Fibroblast of mammary gland (primary cell): ENCODE results near the gene TSPAN6.
A peak's percentile ranks its signal among the peaks of the same experiment; 100 is the strongest.

Experiments used
- DNase-seq: peaks from one replicate; pipeline ENCODE4 v3.0.0-alpha.2; 2010; ENCODE audit warnings: low read depth
- H3K4me3 ChIP-seq: 2 replicates; pipeline ENCODE4 v1.5.1; 2011; ENCODE audit warnings: low read depth, mild to moderate bottlenecking, low read length, moderate library complexity; ENCODE audit not compliant: control insufficient read depth
- CTCF ChIP-seq: conservative IDR thresholded peaks from 2 replicates; pipeline ENCODE4 v1.5.1; 2011; ENCODE audit warnings: low read depth, low read length, inconsistent platforms; ENCODE audit not compliant: control insufficient read depth, insufficient read depth

Gene TSPAN6

GRCh38 chrX:100642290-100642689, 5.7 kb upstream of the TSPAN6 start:
- no peak for TF ChIP-seq CTCF

GRCh38 chrX:100635989-100636320, 651 bp downstream of the TSPAN6 start:
- peak overlapping the region; percentile 68 for H3K4me3 ChIP-seq
- no peak for TF ChIP-seq CTCF
- no peak for DNase-seq

More at GRCh38 chrX:100642290-100642689, 5.7 kb upstream of the TSPAN6 start:
- no peak overlapping the region for H3K4me3 ChIP-seq
- no peak for DNase-seq

DNA sequence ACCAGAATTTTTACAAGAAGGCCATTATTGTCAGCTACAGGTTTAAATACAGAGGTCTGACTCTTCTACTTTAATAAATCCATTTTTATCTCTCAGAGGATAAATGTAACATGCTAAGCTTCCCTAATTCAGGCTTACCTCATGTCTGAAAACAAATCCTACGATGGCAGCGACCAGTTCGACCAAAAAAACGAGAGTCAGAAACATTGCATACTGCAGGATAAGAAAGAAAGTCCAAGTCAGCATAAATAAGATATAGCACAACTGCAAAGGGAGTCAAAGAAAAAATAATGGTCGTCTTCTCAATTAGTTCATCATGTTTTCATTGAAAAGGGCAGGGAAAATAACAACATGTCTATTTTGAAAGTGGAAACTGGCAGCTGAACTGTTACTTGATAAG, 1.6 kb downstream of the TSPAN6 start:
- no peak overlapping the region for H3K4me3 ChIP-seq
- TF ChIP-seq CTCF: no peak
- DNase-seq: no peak

- peak; percentile 37 for DNase-seq
- no peak for TF ChIP-seq CTCF
- H3K4me3 ChIP-seq: no peak overlapping the region
Measured at GRCh38 chrX:100625985-100626491, 10.6 kb downstream of the TSPAN6 start.

GRCh38 chrX:100623001-100623400, 13.6 kb downstream of the TSPAN6 start:
- H3K4me3 ChIP-seq: no peak overlapping the region
- TF ChIP-seq CTCF: no peak
- no peak for DNase-seq

- peak; percentile 75 for DNase-seq
- TF ChIP-seq CTCF: peak; percentile 77
- no peak overlapping the region for H3K4me3 ChIP-seq
Measured at GRCh38 chrX:100615005-100615404, 21.6 kb downstream of the TSPAN6 start.

GRCh38 chrX:100611951-100612350, 24.7 kb downstream of the TSPAN6 start:
- no peak for TF ChIP-seq CTCF
- DNase-seq: no peak

More at GRCh38 chrX:100611951-100612350, 24.7 kb downstream of the TSPAN6 start:
- H3K4me3 ChIP-seq: no peak overlapping the region
